CD4-positive, alpha-beta T cell treated with Interleukin-17A for 4 hours (primary cell): ENCODE measurements around the gene PAIP2.
"Not testable (repeated sequence)": the region's sequence is repeated elsewhere in the genome, so short reads cannot be mapped to it uniquely, and the experiment has no call there.

Experiments used
- DNase-seq: peaks from one replicate; pipeline ENCODE4 v3.0.0-alpha.2; 2020; ENCODE audit warnings: mixed read lengths

Gene PAIP2

GRCh38 chr5:139393497-139394122 is 52.0 kb downstream of the PAIP2 start:
- DNase-seq = peak; percentile 14

- DNase-seq = peak; percentile 71
These were observed 52.5 kb downstream of the PAIP2 start for GRCh38 chr5:139394123-139394653.

GRCh38 chr5:139394654-139395566 is 53.3 kb downstream of the PAIP2 start, which contains the start of gene PROB1:
Gene PROB1, minus strand, starts transcription at chr5:139395104. Its CDS starts 23 bp downstream, at chr5:139395081.
- DNase-seq = no peak

DNA sequence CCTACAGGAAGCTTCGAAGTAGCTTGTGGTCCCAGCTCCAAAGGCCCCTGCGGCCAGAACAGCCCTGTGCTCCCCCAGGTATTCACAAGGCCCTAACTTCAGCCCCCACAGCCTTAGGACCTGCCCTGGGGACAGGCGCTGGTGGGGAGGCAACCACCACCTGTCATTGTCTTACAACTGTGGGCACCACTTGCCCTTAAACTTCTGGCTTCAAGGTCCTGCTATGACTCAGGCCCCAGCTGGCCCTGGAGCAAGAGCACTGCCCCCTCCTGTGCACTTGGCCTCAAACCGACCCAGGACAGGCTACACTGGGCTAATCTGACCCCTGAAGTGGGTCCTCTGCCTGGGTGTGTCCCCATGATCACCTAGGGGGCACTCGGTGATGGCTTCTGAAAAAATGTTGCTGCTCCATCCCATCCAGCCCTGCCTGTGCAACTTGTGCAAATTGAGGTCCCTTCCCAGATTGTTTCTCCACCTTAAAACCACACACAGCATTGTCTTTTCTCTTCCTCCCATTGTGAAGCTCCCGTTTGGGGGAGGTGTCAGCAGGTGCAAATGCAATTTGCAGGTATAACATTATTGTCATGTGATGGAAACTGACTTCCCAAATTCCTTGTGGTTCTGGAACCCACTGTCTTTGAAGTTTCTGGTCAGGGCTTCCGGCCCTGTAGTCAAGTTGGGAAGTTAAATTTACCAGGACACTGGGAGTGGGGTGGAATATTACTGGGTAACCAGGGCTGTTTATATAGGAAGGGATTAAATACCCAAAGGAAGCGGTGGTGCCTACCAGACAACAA is 54.4 kb downstream of the PAIP2 start:
- no peak for DNase-seq

DNA sequence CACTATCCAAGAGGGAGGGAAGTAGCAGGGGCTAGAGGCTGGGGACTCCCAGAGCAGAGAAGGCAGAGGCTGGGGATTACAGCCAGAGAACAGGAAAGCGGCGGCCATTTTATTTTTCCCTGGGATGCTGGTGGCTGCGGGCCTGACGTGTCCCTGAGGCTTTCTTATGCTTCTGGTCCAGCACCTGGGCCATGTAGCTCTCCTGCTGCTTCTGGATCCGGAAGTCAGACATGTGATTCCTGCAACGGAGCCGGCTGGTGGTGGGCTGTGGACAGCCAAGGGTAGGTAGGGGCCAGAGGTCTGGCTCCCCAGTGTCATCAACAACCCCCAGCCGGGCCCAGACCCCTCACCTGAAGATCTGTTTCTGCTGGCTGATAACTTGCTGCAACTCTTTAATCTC is 55.0 kb downstream of the PAIP2 start:
- no peak for DNase-seq

- DNase-seq = no peak
These were observed 56.3 kb downstream of the PAIP2 start for GRCh38 chr5:139397921-139398320.

- no peak for DNase-seq
These were observed 58.0 kb downstream of the PAIP2 start for GRCh38 chr5:139399501-139400121.

DNA sequence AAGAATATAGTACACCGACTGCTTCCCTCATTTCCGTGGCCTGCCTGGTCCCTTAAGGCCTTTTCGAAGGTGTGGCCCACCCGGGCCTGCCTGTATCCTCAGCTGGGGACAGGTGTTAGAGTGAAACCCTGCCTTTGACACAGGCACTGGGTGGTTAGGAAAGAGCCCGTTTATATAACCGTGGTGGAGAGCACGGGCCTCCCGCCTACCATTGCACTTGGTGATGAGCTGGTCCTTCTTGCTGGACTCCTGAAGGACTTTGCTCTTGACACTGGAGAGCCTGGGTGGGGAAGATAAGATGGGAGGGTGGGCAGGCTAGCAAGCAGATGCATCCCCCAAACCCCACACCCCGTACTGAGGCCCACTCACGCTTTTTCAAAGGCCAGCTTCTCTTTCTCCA is 59.9 kb downstream of the PAIP2 start:
- DNase-seq = no peak

- peak; percentile 44 for DNase-seq
These were observed 61.0 kb downstream of the PAIP2 start for GRCh38 chr5:139402561-139403158.

- DNase-seq = no peak
These were observed 61.7 kb downstream of the PAIP2 start for GRCh38 chr5:139403418-139403786.

- peak; percentile 99 for DNase-seq
These were observed 62.3 kb downstream of the PAIP2 start, which contains the start of gene SPATA24 for GRCh38 chr5:139403787-139404483. Gene SPATA24, minus strand, starts transcription at chr5:139404089. Its CDS starts 29 bp downstream, at chr5:139404060.

DNA sequence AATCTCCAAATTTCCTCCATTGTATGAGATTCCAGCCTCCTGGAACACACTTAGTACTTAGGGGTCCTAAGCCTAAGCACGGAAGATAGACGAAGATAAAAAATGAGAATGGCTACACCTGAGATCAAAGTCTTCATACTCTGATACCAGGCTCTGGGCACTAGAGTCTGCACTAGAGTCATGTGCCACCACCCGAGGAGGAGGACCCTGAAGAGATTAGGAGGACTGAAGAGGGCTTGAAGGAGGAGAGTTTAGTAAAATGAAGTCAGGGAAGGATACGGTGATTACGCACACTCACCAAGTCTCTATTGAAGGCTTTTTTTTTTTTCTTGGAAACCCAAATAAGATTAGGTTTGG is 62.8 kb downstream of the PAIP2 start:
- DNase-seq = peak; percentile 21

DNA sequence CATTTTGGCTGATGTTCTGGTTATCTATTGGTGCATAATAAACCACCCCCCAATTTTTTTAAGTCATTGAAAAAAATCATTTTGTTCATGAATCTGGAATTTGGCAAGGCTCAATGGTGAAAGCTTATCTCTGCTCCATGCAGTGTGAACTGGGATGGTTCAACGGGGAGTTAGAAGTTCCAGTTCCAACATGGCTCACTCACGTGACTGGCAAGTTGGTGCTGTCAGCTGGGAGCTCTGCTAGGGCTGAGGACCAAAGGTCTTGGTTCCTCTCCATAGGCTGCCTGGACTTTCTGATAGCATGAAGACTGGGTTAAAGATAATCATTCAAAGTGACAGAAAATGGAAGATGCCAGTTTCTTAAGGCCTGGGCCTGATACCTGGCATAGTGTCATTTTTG is 65.3 kb downstream of the PAIP2 start:
- no peak for DNase-seq

DNA sequence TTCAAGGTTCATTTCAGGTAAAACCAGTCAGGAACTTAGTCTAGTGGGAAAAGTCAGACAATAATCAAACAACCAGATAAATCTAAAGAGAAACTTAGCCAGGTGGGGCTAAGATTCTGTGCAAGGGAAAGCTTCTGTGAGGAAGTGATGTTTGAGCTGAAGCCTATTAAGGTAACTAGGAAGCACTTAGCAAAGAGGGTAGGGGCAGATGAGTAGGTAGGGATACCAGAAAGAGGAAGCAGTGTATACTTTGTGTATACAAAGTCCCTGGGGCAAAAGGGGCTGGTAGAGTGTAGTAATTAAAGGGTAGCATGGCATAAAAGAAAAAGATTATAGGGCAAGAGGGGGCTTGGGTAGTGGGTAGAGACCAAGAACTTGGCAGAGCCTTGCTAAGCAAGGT is 65.9 kb downstream of the PAIP2 start:
- DNase-seq = no peak

DNA sequence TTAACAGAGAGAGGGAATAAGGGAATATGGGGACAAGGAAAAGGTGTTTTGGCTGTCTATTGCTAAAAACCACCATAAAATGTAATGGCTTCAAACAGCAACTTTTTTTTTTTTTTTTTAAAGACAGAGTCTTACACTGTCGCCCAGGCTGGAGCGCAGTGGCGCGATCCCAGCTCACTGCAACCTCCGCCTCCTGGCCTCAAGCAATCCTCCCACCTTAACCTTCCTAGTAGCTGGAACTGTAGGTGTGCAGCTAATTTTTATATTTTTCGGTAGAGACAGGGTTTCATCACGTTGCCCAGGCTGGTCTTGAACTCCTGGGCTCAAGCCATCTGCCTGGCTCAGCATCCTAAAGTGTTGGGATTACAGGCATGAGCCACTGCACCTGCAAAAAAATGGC is 66.5 kb downstream of the PAIP2 start:
- no peak for DNase-seq

DNA sequence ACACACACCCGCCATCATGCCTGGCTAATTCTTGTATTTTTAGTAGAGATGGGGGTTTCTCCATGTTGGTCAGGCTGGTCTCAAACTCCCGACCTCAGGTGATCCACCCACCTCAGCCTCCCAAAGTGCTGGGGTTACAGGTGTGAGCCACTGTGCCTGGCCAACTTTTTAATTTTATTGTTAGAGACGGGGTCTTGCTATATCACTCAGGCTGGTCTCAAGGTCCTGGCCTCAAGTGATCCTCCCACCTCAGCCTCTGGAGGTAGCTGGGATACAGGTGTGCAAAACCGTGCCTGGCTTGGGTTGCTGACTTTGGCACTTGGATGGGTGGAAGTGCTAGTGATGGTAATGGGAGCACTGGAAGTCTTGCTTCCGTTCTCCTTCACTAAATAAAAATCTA is 67.5 kb downstream of the PAIP2 start:
- not testable (repeated sequence) for DNase-seq

DNA sequence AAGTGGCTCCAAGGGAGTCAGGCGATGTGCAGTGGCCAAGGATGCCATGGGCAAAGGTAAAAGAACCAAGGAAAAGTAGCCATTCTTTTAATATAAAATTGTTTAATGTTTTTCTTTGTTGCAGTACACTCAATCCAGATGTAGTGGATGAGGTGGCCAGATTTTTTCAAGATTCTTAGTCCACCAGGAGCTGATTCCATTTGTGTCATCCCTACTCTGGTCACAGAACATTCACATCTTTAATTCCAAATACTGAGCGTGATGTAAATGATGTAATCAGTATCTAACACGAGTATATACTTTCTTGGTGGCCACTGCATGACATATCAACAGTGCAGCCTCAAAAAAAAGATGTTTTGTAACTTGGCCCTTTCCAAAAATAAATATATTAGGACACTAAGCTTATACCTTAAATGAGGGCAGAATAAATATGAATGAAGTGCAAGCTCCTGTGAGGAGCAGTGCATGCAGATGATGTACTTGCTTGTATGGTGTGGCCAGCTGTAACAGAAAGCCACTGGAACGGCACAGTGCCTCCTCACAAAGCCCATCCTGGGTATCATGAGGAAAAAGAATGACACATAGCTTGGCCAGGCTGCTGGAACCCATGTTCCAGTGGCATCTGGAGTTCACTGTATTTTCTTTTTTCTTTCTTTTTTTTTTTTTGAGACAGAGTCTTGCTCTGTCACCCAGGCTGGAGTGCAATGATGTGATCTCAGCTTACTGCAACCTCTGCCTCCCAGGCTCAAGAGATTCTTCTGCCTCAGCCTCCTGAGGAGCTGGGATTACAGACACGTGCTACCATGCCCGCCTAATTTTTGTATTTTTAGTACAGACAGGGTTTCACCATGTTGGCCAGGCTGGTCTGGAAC is 68.7 kb downstream of the PAIP2 start:
- no peak for DNase-seq

DNA sequence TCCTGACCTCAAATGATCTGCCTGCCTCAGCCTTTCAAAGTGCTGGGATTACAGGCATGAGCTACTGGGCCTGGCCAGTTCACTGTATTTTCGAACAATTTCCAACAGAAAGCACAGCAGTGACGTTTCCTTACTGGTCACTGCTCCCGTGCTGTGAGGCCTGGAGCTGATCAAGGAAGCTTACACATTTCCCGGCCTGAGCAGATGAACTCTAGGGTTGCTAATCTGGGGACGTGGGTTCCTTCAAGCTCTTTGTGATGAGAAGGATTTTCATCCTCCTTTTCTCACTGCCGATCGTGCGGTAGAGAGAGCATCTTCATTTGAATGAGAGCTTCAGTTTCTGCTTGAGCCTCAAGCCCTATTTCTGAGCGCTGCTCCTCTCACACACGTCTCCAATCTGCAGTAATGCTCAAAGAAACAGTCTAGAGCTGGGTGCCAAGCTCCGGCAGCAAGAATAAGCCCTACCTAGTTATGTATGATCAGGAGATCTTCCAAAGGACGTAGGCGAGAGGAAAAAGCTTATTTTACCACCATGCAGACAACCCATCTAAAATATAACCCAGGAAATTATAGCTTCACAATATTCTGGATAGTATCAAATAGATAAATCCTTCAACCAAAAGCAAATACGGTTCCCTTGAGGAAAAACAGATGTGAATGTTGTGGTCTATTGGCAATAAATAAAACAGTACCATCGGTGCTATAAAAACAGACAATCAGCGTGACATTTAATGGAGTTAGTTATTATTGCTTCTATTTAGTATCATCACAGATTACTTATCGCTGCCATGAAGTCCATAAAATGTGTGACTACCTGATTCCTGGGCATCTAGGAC is 69.6 kb downstream of the PAIP2 start:
- no peak for DNase-seq

DNA sequence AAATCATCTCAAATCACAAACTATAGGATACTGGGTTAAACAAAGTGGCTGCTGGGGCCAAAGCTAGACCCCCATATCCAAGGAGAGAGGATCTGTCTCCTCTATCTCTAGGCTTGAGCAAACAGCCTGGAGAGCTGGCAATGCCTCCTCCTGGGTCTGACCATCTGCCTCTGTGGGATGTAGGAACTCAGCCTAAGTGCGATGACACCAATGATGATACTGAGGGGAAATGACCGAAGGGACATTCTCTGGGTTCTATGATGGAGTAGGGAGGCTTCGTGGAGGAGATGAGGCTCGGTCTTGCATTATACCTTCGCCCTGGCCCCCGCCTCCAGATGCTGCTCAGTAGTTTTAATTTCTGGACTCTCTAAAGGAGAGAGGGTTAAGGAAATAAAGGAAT is 71.5 kb downstream of the PAIP2 start:
- DNase-seq = no peak

GRCh38 chr5:139413963-139414362 is 72.3 kb downstream of the PAIP2 start:
- no peak for DNase-seq
